Measurements from ENCODE around the gene HSBP1L1. TPM values are rescaled to one million over a fixed set of nuclear protein-coding genes. Genes with fewer than 3 reads are reported as not detected.

Gene HSBP1L1
- 1.1 and 1.9 TPM in 2 replicates for total RNA-seq (2021)
- percentile 24 among the genes with signal in this experiment for Bru-seq, nascent RNA
- BruChase-seq, experiment 1, labeled RNA remaining after a 2-hour chase, result percentile 28 among the genes with signal in this experiment
- BruChase-seq, experiment 2, labeled RNA remaining after a 6-hour chase, result percentile 29 among the genes with signal in this experiment
- long read RNA-seq, partial matches to known transcripts, result 0 of 3 reads
- long read RNA-seq, other reads (novel, unspliced or antisense), result 2 of 3 reads

DNA sequence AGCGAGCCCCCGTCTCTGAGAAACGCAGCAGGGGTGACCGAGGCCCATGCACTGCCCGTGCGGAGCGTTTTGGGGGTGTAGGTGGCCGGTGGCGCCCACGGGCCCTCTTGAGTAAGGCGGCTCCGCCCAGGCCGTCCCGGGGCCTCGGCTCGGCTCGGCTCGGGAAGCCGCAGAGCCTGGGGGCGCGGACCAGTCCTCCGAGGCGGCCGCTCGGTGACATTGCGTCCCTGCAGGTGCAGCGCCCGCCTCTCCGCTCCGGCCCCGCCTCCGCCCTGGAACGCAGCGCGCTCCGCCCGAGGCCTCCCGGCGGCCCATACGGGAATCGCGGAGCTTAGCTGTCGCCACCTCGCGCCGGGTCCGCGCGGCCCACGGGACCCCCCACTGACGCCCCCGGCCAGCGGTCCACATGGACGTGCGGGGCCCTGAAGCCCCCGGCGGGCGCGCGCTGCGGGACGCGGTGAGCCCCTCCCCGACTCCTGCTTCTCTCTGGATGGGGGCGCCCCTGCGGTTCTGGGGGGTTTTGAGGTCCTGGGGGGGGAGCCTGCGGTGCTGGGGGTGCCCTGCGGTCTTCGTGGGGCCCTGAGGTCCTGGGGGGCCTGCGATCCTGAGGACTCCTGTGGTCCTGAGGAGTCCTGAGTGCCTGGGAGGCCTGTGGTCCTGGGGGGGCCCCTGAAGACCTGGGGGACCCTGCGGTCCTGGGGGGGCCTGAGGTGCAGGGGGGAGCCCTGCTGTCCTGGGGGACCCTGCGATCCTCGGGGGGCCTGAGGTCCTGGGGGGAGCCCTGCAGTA, at the start of gene HSBP1L1:
Gene HSBP1L1, plus strand, starts transcription at position 314 of the 789 bp plus-strand sequence. Its CDS starts 93 bp downstream, at position 407.
- Histone ChIP-seq H3K27ac (ENCODE audit: low read depth, low read length, poor library complexity, severe bottlenecking) (peak within 1 kb of the TSS; percentile 70), H3K9me3 (ENCODE audit: low read depth, low read length, poor library complexity, severe bottlenecking) (no peaks in the 10 kb centered on the region), H3K27me3 (replicated peaks; ENCODE audit: insufficient read depth, low read depth, low read length, poor library complexity) (no peaks in the 10 kb centered on the region), H3K4me3 (ENCODE audit: low read depth, low read length, poor library complexity, severe bottlenecking) (peak within 1 kb of the TSS; percentile 63), H3K36me3 (ENCODE audit: insufficient read depth, low read length, poor library complexity, severe bottlenecking) (no peaks in the 10 kb centered on the region), H3K4me1 (ENCODE audit: insufficient read depth, low read length, poor library complexity, severe bottlenecking) (peaks cover 16% of the 10 kb centered on the region)
- ChIA-PET CTCF (interaction anchor here (0.6 kb wide), 2 partner anchors 115 to 192 kb away, joined by 3 to 5 read pairs; no protein-coding TSS in a partner anchor), POLR2A (ENCODE audit: low non-redundant PET) (no interaction called here)
- intact Hi-C loops (cut with micrococcal nuclease; ENCODE audit: unreplicated experiment), result loop anchor here (10.0 kb wide), 1 partner anchor 290 kb away; the partner anchor contains the start of gene CTDP1
- BruUV-seq (replicated peaks), result no TSS peak
- TF ChIP-seq EZH2 (IDR thresholded peaks at IDR 0.05; ENCODE audit: borderline replicate concordance, low read depth, low read length, poor library complexity, severe bottlenecking), result no peak
- no peak; the same call in 1 of the 2 replicates for TF ChIP-seq CTCF (conservative IDR thresholded peaks at IDR 0.05; ENCODE audit: low read depth, low read length)
- peak; percentile 57 for DNase-seq (ENCODE audit: low spot score)

DNA sequence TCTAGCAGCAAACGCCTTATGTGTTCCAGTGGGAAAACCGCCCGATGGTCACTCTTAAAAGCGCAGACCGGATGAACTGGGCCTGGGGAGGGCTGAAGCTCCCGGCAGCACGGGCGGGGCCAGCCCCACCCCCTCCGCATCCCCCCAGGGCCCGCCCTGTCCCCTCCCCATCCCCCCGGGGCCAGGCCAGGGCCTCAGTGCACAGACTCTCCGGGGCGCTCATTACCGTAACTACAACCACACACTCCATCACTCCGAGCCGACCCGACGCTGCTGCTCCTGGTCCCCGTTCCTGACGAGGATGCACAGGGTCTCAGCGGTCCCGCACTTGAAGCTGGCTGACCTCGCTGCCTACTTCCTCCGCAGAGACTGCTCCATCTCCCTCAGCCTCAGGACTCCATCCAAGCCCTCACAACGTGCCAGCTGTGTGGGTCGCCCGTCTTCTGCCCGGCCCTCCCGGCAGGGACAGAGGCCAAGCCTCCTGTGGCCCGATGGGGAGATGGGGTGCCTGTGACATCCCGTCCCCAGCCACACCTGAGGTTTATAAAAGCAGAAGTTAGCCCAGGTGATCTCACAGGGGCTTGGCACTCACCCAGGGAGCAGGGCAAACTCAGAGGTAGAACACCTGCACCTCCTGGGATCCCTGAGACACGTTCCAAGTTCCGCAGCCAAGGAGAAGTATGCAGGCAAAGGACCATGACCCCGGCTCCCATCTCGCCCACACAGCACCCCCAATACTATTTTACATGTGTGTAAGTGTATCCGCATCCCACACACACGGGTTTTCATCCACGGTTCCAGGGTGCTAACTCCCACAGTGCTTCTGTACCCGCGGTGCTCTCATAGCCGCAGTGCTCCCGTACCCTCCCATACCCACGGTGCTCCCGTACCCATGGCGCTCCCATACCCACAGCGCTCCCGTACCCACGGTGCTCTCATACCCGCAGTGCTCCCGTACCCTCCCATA, 49.0 kb upstream of the HSBP1L1 start:
- TF ChIP-seq CTCF (conservative IDR thresholded peaks at IDR 0.05; ENCODE audit: low read depth, low read length), result no peak
- no peak for TF ChIP-seq EZH2 (IDR thresholded peaks at IDR 0.05; ENCODE audit: borderline replicate concordance, low read depth, low read length, poor library complexity, severe bottlenecking)
- POLR2A ChIA-PET (ENCODE audit: low non-redundant PET), result no interaction called here

GRCh38 chr18:79916128-79916494, 48.3 kb upstream of the HSBP1L1 start:
- TF ChIP-seq EZH2 (IDR thresholded peaks at IDR 0.05; ENCODE audit: borderline replicate concordance, low read depth, low read length, poor library complexity, severe bottlenecking) (no peak), CTCF (conservative IDR thresholded peaks at IDR 0.05; ENCODE audit: low read depth, low read length) (no peak)
- Histone ChIP-seq H3K9me3 (ENCODE audit: low read depth, low read length, poor library complexity, severe bottlenecking) (no peaks in the 10 kb centered on the region), H3K27ac (ENCODE audit: low read depth, low read length, poor library complexity, severe bottlenecking) (no peak overlapping the region), H3K4me3 (ENCODE audit: low read depth, low read length, poor library complexity, severe bottlenecking) (no peak overlapping the region), H3K36me3 (ENCODE audit: insufficient read depth, low read length, poor library complexity, severe bottlenecking) (peaks cover 7% of the 10 kb centered on the region), H3K4me1 (ENCODE audit: insufficient read depth, low read length, poor library complexity, severe bottlenecking) (no peaks in the 10 kb centered on the region), H3K27me3 (replicated peaks; ENCODE audit: insufficient read depth, low read depth, low read length, poor library complexity) (no peaks in the 10 kb centered on the region)
- ChIA-PET POLR2A (ENCODE audit: low non-redundant PET) (no interaction called here), CTCF (no interaction called here)
- intact Hi-C loops (cut with micrococcal nuclease; ENCODE audit: unreplicated experiment), result no loop called here
- DNase-seq (ENCODE audit: low spot score), result no peak
- no TSS peak for BruUV-seq (replicated peaks)

More for the DNA sequence above, 49.0 kb upstream of the HSBP1L1 start:
- Histone ChIP-seq H3K4me3 (ENCODE audit: low read depth, low read length, poor library complexity, severe bottlenecking) (no peak overlapping the region), H3K9me3 (ENCODE audit: low read depth, low read length, poor library complexity, severe bottlenecking) (no peaks in the 10 kb centered on the region), H3K4me1 (ENCODE audit: insufficient read depth, low read length, poor library complexity, severe bottlenecking) (no peaks in the 10 kb centered on the region), H3K27me3 (replicated peaks; ENCODE audit: insufficient read depth, low read depth, low read length, poor library complexity) (no peaks in the 10 kb centered on the region), H3K36me3 (ENCODE audit: insufficient read depth, low read length, poor library complexity, severe bottlenecking) (peaks cover 7% of the 10 kb centered on the region), H3K27ac (ENCODE audit: low read depth, low read length, poor library complexity, severe bottlenecking) (no peak overlapping the region)
- intact Hi-C loops (cut with micrococcal nuclease; ENCODE audit: unreplicated experiment), result no loop called here
- no peak for DNase-seq (ENCODE audit: low spot score)
- CTCF ChIA-PET, result no interaction called here
- BruUV-seq (replicated peaks), result no TSS peak

Measured in A673 (cell line).